Omental fat pad (tissue), 4 donors: ENCODE measurements around the gene CCDC9B. TPM values are rescaled to one million over a fixed set of nuclear protein-coding genes. Genes with fewer than 3 reads are reported as not detected.

Experiments used
- ATAC-seq: fragments of 150-250 bp; one replicate; pipeline ENCODE4 v1.9.1; 2016; ENCODE audit warnings: mild to moderate bottlenecking, moderate library complexity; ENCODE audit not compliant: low FRiP score
- DNase-seq: peaks from one replicate; pipeline ENCODE4 v3.0.0-alpha.2; 2019; ENCODE audit warnings: low spot score
- total RNA-seq, 4 donors: library from RNA; depleted of rRNA; stranded (reverse); fragments of >200 nt; gene quantifications; one replicate each; pipeline ENCODE4 v1.1.0, GENCODE V29; 2016
- TF ChIP-seq, protein P1 (sequence below), 3 donors: fragments of 450-650 bp; IDR thresholded peaks; one replicate each; pipeline ENCODE4 v1.5.1; 2016 to 2017; ENCODE audit warnings: antibody characterized with exemption in 3 of 3, mild to moderate bottlenecking in 3 of 3, moderate library complexity in 2 of 3

Gene CCDC9B
- total RNA-seq, 4 donors from 2014 or later, result 1.1 to 7.4 (median 4.5) TPM

- peak; percentile 95 for ATAC-seq
- DNase-seq, result peak; percentile 58
- TF ChIP-seq, protein P1, sequence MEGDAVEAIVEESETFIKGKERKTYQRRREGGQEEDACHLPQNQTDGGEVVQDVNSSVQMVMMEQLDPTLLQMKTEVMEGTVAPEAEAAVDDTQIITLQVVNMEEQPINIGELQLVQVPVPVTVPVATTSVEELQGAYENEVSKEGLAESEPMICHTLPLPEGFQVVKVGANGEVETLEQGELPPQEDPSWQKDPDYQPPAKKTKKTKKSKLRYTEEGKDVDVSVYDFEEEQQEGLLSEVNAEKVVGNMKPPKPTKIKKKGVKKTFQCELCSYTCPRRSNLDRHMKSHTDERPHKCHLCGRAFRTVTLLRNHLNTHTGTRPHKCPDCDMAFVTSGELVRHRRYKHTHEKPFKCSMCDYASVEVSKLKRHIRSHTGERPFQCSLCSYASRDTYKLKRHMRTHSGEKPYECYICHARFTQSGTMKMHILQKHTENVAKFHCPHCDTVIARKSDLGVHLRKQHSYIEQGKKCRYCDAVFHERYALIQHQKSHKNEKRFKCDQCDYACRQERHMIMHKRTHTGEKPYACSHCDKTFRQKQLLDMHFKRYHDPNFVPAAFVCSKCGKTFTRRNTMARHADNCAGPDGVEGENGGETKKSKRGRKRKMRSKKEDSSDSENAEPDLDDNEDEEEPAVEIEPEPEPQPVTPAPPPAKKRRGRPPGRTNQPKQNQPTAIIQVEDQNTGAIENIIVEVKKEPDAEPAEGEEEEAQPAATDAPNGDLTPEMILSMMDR (IDR thresholded peaks at IDR 0.05), result peak in 1 of 3 donors; percentile 31
These were observed 17.3 kb downstream of the CCDC9B start, which contains the start of gene INAFM2 for GRCh38 chr15:40323239-40323952. Gene INAFM2, plus strand, starts transcription at chr15:40323692. Its CDS starts 364 bp downstream, at chr15:40324056.

DNA sequence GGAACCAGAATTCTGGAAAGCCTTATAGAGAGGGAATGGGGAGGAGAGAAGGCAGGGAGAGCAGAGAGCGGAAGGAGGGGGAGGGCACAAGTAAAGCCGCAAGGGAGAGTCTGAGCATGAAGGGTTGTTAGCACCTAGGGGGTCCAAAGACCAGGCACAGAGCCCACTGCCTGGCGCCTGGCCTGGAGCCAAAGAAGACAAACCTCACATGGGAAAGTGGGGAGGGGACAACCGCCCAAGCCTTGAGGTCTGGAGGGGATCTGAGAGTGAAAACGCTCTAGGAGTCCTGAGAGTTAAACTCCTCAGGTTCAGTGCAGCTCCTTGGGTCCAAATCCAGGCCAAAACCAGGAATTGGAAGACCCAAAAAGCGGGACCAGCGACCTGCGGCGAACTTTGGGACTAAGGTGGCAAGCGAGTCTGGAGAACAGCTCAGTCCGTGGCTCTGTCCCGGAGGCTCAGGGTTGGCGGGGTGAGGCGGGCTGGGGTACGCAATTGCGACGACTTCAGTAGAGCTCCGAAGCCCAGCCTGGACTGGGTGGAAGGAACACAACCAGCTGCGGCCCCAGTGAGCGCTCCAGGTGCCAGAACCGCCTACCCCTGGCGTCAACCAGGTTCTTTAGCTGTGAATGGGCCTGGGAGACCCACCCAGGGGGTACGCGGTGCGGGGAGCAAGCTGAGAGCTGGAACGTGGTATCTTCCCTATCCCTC lies 18.1 kb downstream of the CCDC9B start:
- TF ChIP-seq, protein P1 (IDR thresholded peaks at IDR 0.05), result no peak
- ATAC-seq (no peak), DNase-seq (no peak)

DNA sequence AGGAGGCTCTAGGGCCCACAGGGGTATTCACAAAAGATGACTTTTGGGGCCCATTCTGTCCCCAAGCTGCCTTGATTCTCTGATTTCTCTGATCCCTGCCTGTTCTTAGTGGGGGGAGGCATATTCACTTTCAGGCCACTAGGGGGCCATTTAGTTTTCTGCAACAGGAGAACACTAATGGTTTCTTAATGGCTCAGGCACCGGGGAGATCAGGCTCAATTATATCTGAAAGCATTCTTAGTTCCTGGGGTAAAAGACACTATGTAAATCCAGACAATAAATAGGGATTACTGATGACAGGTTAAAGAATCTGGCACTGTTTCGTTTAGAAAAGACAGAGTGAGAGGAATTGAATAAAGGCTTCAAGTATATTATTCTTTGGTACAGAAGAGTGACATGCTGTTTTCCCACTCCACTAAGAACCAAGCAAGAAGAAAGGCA lies 19.8 kb downstream of the CCDC9B start:
- TF ChIP-seq, protein P1 (IDR thresholded peaks at IDR 0.05), result peak in 2 of 3 donors; percentile 27 to 80
- ATAC-seq (no peak), DNase-seq (no peak)

- TF ChIP-seq, protein P1 (IDR thresholded peaks at IDR 0.05), result no peak
- no peak for DNase-seq
- ATAC-seq, result no peak
These were observed 20.3 kb downstream of the CCDC9B start for GRCh38 chr15:40320409-40320808.

DNA sequence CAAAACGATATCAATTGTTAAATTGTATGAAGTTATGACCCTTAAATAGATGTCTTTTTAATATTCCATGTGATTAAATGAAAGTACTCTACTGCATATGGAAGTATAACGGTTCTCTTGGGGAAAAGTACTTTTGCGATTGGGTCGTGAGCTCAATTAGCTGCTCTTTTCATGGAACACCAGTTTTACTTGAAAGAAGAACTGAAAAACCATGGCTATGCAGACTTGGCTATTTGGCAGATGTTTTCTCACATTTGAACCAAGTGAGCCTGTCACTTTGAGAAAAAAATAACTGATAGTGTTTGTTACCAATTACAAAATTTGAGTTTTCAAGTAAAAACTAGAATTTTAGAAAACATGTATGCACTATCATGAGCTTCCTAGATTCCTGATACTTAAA lies 23.2 kb downstream of the CCDC9B start:
- DNase-seq (no peak), ATAC-seq (no peak)
- TF ChIP-seq, protein P1 (IDR thresholded peaks at IDR 0.05), result no peak

DNA sequence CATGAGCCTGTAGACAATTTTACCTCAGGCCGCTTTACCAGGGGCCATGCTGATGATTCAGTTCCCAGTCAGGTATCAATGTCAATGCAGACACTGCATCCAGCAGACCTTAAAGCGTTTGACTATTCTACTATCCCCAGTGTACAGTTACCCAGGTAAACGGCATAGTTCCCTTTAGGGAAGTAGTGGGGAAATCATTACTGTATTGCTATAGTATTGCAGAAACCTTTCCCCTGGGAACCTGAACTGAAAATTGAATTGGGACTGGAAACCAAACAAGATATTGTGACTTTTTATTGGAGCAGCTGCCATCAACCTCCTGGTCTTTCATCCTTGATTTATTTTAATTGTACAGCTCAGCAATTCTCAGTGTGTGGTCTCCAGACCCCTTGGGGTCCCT lies 23.8 kb downstream of the CCDC9B start:
- DNase-seq (no peak), ATAC-seq (no peak)
- TF ChIP-seq, protein P1 (IDR thresholded peaks at IDR 0.05), result no peak
